Natural killer cell (primary cell): ENCODE results near the gene KRT85. TPM values are rescaled to one million over a fixed set of nuclear protein-coding genes. Genes with fewer than 3 reads are reported as not detected.

Experiments
- ATAC-seq, 3 donors: fragments of 150-1000 bp in 2 of 3; fragments of 200-7000 bp in 1 of 3; cut with Tn5 transposase; 1 replicate in 1 of 3; 2 replicates in 2 of 3; pipeline ENCODE4 v1.10.0; 2021; ENCODE audit warnings: mild to moderate bottlenecking in 2 of 3, moderate library complexity in 2 of 3
- DNase-seq, 2 donors: peaks; one replicate each; pipeline versions ENCODE4 v3.0.0 to v3.0.0-alpha.2; 2013 to 2021; ENCODE audit warnings: mixed read lengths in 1 of 2
- H3K27ac ChIP-seq: one replicate; pipeline ENCODE4 v1.5.1; 2013; ENCODE audit warnings: mild to moderate bottlenecking, low read length
- H3K27me3 ChIP-seq: one replicate; pipeline ENCODE4 v1.6.1; 2013; ENCODE audit warnings: low read length; ENCODE audit not compliant: control insufficient read depth, insufficient read depth
- H3K36me3 ChIP-seq: one replicate; pipeline ENCODE4 v1.6.1; 2013; ENCODE audit warnings: low read length; ENCODE audit not compliant: control insufficient read depth, insufficient read depth
- H3K4me1 ChIP-seq: one replicate; pipeline ENCODE4 v1.6.1; 2013; ENCODE audit warnings: low read length; ENCODE audit not compliant: control insufficient read depth, insufficient read depth
- H3K4me3 ChIP-seq: one replicate; pipeline ENCODE4 v1.5.1; 2013; ENCODE audit warnings: low read length
- H3K9me3 ChIP-seq: one replicate; pipeline ENCODE4 v1.6.1; 2013; ENCODE audit warnings: low read length; ENCODE audit not compliant: control insufficient read depth, insufficient read depth
- H3K27ac Mint-ChIP-seq, 2 donors: one replicate each; pipeline ENCODE4 v1.8.0; 2022; ENCODE audit warnings: mild to moderate bottlenecking in 2 of 2, mixed read lengths in 2 of 2, moderate library complexity in 1 of 2
- H3K27me3 Mint-ChIP-seq, 2 donors: one replicate each; pipeline ENCODE4 v1.8.0; 2022; ENCODE audit warnings: low read depth in 2 of 2, mixed read lengths in 2 of 2
- H3K36me3 Mint-ChIP-seq: one replicate; pipeline ENCODE4 v1.8.0; 2022; ENCODE audit warnings: mixed read lengths
- H3K4me1 Mint-ChIP-seq, 2 donors: one replicate each; pipeline ENCODE4 v1.8.0; 2022; ENCODE audit warnings: mixed read lengths in 2 of 2
- H3K4me3 Mint-ChIP-seq: one replicate; pipeline ENCODE4 v1.8.0; 2022; ENCODE audit warnings: mild to moderate bottlenecking, moderate library complexity, mixed read lengths
- H3K9me3 Mint-ChIP-seq, 2 donors: one replicate each; pipeline ENCODE4 v1.8.0; 2022; ENCODE audit warnings: mixed read lengths in 2 of 2
- WGBS: methylation state at CpG from one replicate; pipeline ENCODE4 v1.1.7; 2013; ENCODE audit warnings: missing lambda C conversion rate; ENCODE audit not compliant: insufficient coverage; 5-methylcytosine and 5-hydroxymethylcytosine counted together
- intact Hi-C: fragments of 100-400 bp; cut with micrococcal nuclease; formaldehyde crosslinking; loops from one replicate; pipeline ENCODE4 v1.14.2; 2022
- total RNA-seq, 4 donors: library from RNA; stranded (reverse); fragments of 120-200 nt in 1 of 4; gene quantifications; one replicate each; pipeline versions ENCODE4 v1.2.3 to v1.2.4, GENCODE V29; 2013 to 2022
- TF ChIP-seq, protein P1 (sequence below): fragments of 200-600 bp; IDR thresholded peaks from one replicate; pipeline ENCODE4 v1.8.0; 2022; ENCODE audit warnings: antibody characterized with exemption

The KRT85 gene
- total RNA-seq, 3 donors from 2014 or later (not counting 1 experiment from before 2014, with no cell fraction given) = not detected

DNA sequence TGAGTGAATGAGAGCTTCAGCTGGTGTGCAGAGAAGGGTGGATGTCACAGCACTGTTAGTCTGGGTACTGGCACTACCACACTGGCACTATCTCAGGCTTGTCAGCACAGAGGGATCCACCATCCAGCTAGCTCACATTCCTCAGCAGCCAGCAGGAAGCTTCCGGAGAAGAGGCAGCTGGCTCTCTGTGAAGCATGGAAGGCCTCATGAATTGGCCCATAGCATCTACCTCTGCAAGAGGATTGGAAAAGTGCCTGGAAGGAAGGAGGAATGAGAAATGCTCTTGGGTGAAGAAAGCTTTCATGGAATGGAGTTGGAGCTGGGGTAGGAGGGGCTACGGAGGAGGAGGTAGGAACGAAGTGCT, 56.0 kb downstream of the KRT85 start:
- TF ChIP-seq, protein P1, sequence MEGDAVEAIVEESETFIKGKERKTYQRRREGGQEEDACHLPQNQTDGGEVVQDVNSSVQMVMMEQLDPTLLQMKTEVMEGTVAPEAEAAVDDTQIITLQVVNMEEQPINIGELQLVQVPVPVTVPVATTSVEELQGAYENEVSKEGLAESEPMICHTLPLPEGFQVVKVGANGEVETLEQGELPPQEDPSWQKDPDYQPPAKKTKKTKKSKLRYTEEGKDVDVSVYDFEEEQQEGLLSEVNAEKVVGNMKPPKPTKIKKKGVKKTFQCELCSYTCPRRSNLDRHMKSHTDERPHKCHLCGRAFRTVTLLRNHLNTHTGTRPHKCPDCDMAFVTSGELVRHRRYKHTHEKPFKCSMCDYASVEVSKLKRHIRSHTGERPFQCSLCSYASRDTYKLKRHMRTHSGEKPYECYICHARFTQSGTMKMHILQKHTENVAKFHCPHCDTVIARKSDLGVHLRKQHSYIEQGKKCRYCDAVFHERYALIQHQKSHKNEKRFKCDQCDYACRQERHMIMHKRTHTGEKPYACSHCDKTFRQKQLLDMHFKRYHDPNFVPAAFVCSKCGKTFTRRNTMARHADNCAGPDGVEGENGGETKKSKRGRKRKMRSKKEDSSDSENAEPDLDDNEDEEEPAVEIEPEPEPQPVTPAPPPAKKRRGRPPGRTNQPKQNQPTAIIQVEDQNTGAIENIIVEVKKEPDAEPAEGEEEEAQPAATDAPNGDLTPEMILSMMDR = no peak
- Mint-ChIP-seq H3K27me3 (peaks cover 11 to 58% of the 10 kb centered on the region in 2 donors), H3K4me1 (peaks cover 29 to 43% of the 10 kb centered on the region in 2 donors), H3K4me3 (no peak overlapping the region), H3K36me3 (no peaks in the 10 kb centered on the region), H3K27ac (no peak overlapping the region), H3K9me3 (no peaks in the 10 kb centered on the region)
- no peak for ATAC-seq
- H3K9me3 ChIP-seq = no peaks in the 10 kb centered on the region
- no peak overlapping the region for H3K27ac ChIP-seq
- intact Hi-C loops = no loop called here
- peaks cover 17% of the 10 kb centered on the region for H3K4me1 ChIP-seq
- no peak for DNase-seq
- peaks cover 24% of the 10 kb centered on the region for H3K27me3 ChIP-seq
- 94% methylated on average over 3 of the region's 3 CpGs for WGBS
- no peak overlapping the region for H3K4me3 ChIP-seq
- no peaks in the 10 kb centered on the region for H3K36me3 ChIP-seq

DNA sequence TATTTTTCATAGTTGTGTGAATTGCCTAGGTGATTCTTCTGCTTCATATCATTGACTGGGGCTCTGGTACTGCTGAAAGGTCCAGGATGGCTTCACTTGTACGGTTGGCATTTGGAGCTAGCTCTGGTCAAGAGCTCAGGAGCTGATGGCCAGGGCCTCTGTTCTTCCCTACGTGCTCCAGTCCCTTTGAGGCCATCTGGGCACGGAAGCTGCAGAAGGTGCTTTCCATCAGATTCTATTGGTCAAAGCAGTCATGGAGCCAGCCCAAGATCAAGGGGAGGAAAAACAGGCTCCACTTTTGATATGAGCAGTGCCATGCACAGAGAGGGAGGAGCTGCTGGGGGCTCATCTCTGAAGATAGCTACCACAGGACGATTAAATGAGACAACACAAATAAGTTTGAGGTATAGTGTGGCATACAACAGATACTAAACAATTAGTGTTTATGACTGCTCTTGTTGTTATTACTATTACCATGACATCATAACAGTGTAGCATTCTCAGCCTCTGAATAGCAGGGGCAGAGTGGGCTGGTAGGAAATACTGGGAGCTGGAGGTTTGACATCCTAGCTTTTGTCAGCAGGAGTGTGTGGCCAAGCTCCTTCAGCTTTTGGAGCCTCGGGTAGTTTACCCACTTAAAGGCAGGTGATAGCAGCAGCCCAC, 56.5 kb downstream of the KRT85 start:
- Histone ChIP-seq H3K9me3 (no peaks in the 10 kb centered on the region), H3K4me3 (no peak overlapping the region), H3K27ac (no peak overlapping the region), H3K27me3 (peaks cover 24% of the 10 kb centered on the region), H3K36me3 (no peaks in the 10 kb centered on the region), H3K4me1 (peaks cover 22% of the 10 kb centered on the region)
- no peak overlapping the region for H3K27ac Mint-ChIP-seq
- H3K9me3 Mint-ChIP-seq = no peaks in the 10 kb centered on the region
- TF ChIP-seq, protein P1 = no peak
- WGBS = 82% methylated on average over 4 of the region's 5 CpGs
- H3K27me3 Mint-ChIP-seq = peaks cover 11 to 58% of the 10 kb centered on the region in 2 donors
- peaks cover 34 to 48% of the 10 kb centered on the region in 2 donors for H3K4me1 Mint-ChIP-seq
- intact Hi-C loops = no loop called here
- ATAC-seq (no peak), DNase-seq (no peak)
- H3K4me3 Mint-ChIP-seq = no peak overlapping the region
- H3K36me3 Mint-ChIP-seq = no peaks in the 10 kb centered on the region

Other genes starting within 250 kb of the KRT85 start
- gene KRT80, start 175.5 kb downstream of the KRT85 start, total RNA-seq = not detected
- under 1 TPM in 1 of 3 donors, not detected in 2; 0.54 TPM for gene KRT7, start 134.2 kb downstream of the KRT85 start, total RNA-seq
- gene KRT86, start 92.8 kb downstream of the KRT85 start, total RNA-seq = 1 to 10 TPM; 2.0 to 3.6 (median 2.7) TPM
- 1 to 10 TPM in 2 of 3 donors, under 1 TPM in 1; 0.28 to 1.4 (median 1.3) TPM for gene KRT81, start 75.9 kb downstream of the KRT85 start, total RNA-seq
- gene KRT83, start 46.1 kb downstream of the KRT85 start, total RNA-seq = not detected
- not detected for gene KRT84, start 18.2 kb upstream of the KRT85 start, total RNA-seq
- not detected for gene KRT82, start 38.9 kb upstream of the KRT85 start, total RNA-seq
- gene KRT75, start 66.9 kb upstream of the KRT85 start, total RNA-seq = not detected
- not detected for gene KRT6B, start 84.7 kb upstream of the KRT85 start, total RNA-seq
- not detected for gene KRT6C, start 106.3 kb upstream of the KRT85 start, total RNA-seq
- not detected for gene KRT6A, start 125.8 kb upstream of the KRT85 start, total RNA-seq
- gene KRT5, start 152.9 kb upstream of the KRT85 start, total RNA-seq = under 1 TPM in 2 of 3 donors, not detected in 1; 0.40 to 0.70 TPM
- not detected for gene KRT71, start 185.7 kb upstream of the KRT85 start, total RNA-seq
- gene KRT74, start 206.4 kb upstream of the KRT85 start, total RNA-seq = 1 to 10 TPM in 1 of 3 donors, under 1 TPM in 2; 0.38 to 1.2 (median 0.38) TPM
- gene KRT72, start 234.0 kb upstream of the KRT85 start, total RNA-seq = 100 to 1,000 TPM in 1 of 3 donors, 10 to 100 TPM in 2; 21.9 to 136 (median 38.0) TPM